Immature natural killer cell (primary cell): ENCODE results near the gene RCC2. TPM values are rescaled to one million over a fixed set of nuclear protein-coding genes. Genes with fewer than 3 reads are reported as not detected.

Experiments
- DNase-seq, 3 donors: peaks; one replicate each; pipeline ENCODE4 v3.0.0; 2022; ENCODE audit warnings: mixed read lengths in 1 of 3
- H3K27ac Mint-ChIP-seq, 6 donors: one replicate each; pipeline ENCODE4 v1.8.0; 2020; ENCODE audit warnings: mixed read lengths in 6 of 6, mild to moderate bottlenecking in 5 of 6, inconsistent platforms in 4 of 6, moderate library complexity in 3 of 6
- H3K27me3 Mint-ChIP-seq, 3 donors: one replicate each; pipeline ENCODE4 v1.8.0; 2020 to 2021; ENCODE audit warnings: low read depth in 3 of 3, mild to moderate bottlenecking in 3 of 3, mixed read lengths in 3 of 3, moderate library complexity in 3 of 3, inconsistent platforms in 1 of 3
- H3K36me3 Mint-ChIP-seq, 3 donors: one replicate each; pipeline ENCODE4 v1.8.0; 2020; ENCODE audit warnings: mixed read lengths in 3 of 3, inconsistent platforms in 2 of 3, mild to moderate bottlenecking in 2 of 3
- H3K4me1 Mint-ChIP-seq, 2 donors: one replicate each; pipeline ENCODE4 v1.8.0; 2020; ENCODE audit warnings: inconsistent platforms in 2 of 2, mild to moderate bottlenecking in 2 of 2, mixed read lengths in 2 of 2, moderate library complexity in 1 of 2
- H3K4me3 Mint-ChIP-seq, 5 donors: one replicate each; pipeline ENCODE4 v1.8.0; 2020; ENCODE audit warnings: mild to moderate bottlenecking in 5 of 5, mixed read lengths in 5 of 5, inconsistent platforms in 3 of 5, moderate library complexity in 3 of 5
- H3K9me3 Mint-ChIP-seq, 6 donors: one replicate each; pipeline ENCODE4 v1.8.0; 2020; ENCODE audit warnings: mild to moderate bottlenecking in 6 of 6, mixed read lengths in 6 of 6, inconsistent platforms in 4 of 6, moderate library complexity in 3 of 6
- polyA plus RNA-seq, 3 donors: library from polyadenylated mRNA; unstranded; fragments of 300-500 nt; fragmentation: Illumina TruSeq; gene quantifications; one replicate each; pipeline ENCODE4 v1.2.3, GENCODE V29; 2021

Gene RCC2
- polyA plus RNA-seq, 3 donors from 2014 or later, result 22.8 to 35.5 (median 28.1) TPM

DNA sequence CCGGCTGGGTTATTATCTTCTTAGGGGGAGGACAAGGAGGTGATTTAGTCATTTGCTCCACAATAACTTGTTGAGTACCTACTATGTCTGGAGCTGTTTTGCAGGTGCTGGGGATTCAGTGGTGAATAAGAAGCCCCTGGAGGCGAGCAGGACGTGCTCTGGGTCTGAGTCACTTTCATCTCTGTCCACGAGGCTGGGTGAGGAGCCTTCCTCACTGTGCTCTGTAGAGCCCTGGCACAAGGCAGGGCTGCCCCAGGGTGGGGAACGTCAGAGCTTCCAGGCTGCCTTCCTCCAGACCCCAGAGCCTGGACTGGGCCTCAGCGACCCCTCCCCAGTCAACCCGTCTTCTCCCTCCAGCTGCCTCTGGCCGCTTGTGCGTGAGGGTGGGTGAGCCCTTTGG lies 70.0 kb downstream of the RCC2 start:
- DNase-seq, result no peak
- Mint-ChIP-seq H3K9me3 (no peaks in the 10 kb centered on the region), H3K27ac (no peak overlapping the region), H3K4me3 (no peak overlapping the region), H3K27me3 (peaks cover 0 to 5% (median 2%) of the 10 kb centered on the region in 3 donors), H3K4me1 (no peaks in the 10 kb centered on the region), H3K36me3 (no peaks in the 10 kb centered on the region)

DNA sequence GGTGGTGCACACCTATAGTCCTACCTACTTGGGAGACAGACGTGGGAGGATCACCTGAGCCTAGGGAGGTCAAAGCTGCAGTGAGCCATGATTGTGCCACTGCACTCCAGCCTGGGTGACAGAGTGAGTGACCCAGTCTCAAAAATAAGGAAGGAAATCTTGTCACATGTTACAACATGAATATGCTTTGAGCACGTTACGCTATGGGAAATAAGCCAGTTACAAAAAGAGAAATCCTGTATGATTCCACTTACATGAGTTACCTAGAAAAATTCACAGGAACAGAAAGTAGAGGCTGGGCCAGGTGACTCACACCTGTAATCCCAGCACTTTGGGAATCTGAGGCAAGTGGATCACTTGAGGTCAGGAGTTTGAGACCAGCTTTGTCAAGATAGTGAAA lies 74.2 kb downstream of the RCC2 start:
- Mint-ChIP-seq H3K9me3 (no peaks in the 10 kb centered on the region), H3K4me1 (no peaks in the 10 kb centered on the region)

DNA sequence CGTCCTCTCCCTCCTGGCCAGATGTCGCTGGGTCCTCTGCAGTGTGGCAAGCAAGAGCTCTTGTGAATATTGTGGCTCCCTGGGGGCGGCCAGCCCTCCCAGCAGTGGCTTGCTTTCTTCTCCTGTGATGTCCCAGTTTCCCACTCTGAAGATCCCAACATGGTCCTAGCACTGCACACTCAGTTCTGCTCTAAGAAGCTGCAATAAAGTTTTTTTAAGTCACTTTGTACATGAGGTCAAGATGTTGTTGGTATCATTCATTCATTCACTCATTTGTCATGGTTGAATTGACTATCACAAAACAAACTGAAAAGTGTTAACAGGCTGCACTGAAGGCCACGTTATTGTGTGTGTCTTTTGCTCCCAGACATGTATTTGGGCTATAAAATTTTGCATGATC lies 75.7 kb downstream of the RCC2 start:
- H3K36me3 Mint-ChIP-seq, result no peaks in the 10 kb centered on the region
- H3K27ac Mint-ChIP-seq, result no peak overlapping the region
- DNase-seq, result no peak
- peaks cover 0 to 5% (median 4%) of the 10 kb centered on the region in 3 donors for H3K27me3 Mint-ChIP-seq
- no peaks in the 10 kb centered on the region for H3K4me1 Mint-ChIP-seq
- H3K4me3 Mint-ChIP-seq, result no peak overlapping the region
- no peaks in the 10 kb centered on the region for H3K9me3 Mint-ChIP-seq

More for the DNA sequence above, 74.2 kb downstream of the RCC2 start:
- peaks cover 0 to 5% (median 2%) of the 10 kb centered on the region in 3 donors for H3K27me3 Mint-ChIP-seq
- H3K27ac Mint-ChIP-seq, result no peak overlapping the region
- no peak for DNase-seq
- H3K4me3 Mint-ChIP-seq, result no peak overlapping the region
- H3K36me3 Mint-ChIP-seq, result no peaks in the 10 kb centered on the region

DNA sequence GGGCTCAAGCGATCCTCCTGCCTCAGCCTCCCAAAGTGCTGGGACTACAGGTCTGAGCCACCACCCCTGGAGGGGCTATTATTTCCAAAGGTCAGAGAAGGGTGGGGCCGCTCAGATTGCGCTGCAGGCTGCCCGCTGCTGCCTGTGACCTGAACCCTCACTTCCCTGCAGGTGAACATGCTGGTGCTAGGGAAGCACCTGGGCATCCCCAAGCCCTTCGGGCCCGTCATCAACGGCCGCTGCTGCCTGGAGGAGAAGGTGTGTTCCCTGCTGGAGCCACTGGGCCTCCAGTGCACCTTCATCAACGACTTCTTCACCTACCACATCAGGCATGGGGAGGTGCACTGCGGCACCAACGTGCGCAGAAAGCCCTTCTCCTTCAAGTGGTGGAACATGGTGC lies 76.1 kb downstream of the RCC2 start:
- Mint-ChIP-seq H3K27ac (no peak overlapping the region), H3K36me3 (no peaks in the 10 kb centered on the region), H3K9me3 (no peaks in the 10 kb centered on the region)

DNA sequence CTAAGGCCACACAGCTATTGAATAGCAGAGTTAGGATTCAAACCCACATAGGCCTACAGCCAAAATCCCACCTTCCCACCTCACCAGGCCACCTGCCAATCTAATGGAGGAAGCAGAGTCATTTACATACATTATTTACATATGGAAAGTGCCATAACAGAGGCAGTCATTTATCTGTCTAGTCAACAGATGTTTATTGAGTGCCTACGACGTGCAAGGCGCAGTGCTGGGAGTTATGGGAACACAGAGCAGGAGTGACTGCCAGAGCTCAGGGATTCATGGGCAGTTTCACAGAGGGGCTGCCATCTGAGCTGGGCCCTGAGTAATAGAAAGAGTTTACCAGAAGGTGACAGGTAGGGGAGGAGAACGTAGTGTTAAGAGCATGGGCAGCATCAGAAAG lies 77.8 kb downstream of the RCC2 start:
- DNase-seq, result no peak
- H3K4me1 Mint-ChIP-seq, result peaks cover 0 to under 1% of the 10 kb centered on the region in 2 donors
- H3K27me3 Mint-ChIP-seq, result peaks cover 0 to 6% (median 4%) of the 10 kb centered on the region in 3 donors
- no peaks in the 10 kb centered on the region for H3K9me3 Mint-ChIP-seq
- H3K27ac Mint-ChIP-seq, result no peak overlapping the region
- no peaks in the 10 kb centered on the region for H3K36me3 Mint-ChIP-seq
- H3K4me3 Mint-ChIP-seq, result no peak overlapping the region

More for the DNA sequence above, 76.1 kb downstream of the RCC2 start:
- Mint-ChIP-seq H3K4me3 (no peak overlapping the region), H3K27me3 (peaks cover 0 to 5% (median 4%) of the 10 kb centered on the region in 3 donors), H3K4me1 (no peaks in the 10 kb centered on the region)
- DNase-seq, result no peak

DNA sequence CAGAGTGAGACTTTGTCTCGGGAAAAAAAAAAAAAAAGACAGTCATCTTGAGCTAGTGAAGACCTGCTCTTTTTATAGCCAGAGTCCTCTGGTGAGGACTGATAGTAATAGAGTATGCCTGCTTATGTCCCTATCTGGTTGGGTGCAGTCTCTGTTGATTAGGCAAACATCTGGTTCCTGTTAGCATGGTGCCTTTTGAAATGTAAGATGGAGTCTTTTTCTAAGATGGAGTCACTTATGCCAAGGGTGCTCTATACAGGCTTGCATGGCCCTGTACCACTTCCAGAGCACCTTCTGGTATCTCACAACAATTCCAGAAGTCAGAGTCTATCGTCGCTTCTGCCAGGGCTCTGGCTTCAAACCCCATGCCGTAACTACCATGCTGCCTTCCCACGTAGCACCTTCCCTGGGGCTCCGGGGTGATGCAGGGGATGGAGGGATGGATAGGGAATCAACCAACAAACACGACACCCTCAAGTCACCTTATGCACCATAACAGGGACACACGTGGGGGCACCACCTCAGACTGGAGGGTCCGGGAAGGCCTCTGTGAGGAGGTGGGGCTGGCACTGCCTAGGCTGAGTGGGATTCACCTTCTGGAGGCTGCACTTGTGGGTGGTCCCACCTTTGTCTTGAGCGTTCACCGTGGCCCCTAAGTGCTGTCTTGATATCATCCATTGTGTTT lies 79.1 kb downstream of the RCC2 start:
- Mint-ChIP-seq H3K4me1 (peaks cover 0 to 7% of the 10 kb centered on the region in 2 donors), H3K4me3 (no peak overlapping the region)

DNA sequence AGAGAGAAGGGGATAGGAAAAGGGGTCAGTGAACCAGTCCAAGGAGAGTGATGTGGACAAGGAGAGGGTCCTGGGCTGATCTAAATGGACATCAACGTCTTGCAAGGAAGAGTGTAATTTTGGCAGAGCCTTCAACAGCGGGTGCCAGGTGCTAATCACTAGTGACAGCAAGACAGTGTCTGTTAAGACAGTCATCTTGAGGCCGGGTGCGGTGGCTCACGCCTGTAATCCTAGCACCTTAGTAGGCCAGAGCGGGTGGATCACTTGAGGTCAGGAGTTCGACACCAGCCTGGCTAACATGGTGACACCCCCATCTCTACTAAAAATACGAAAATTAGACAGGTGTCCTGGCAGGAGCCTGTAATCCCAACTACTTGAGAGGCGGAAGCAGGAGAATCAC lies 79.7 kb downstream of the RCC2 start:
- Mint-ChIP-seq H3K4me3 (no peak overlapping the region), H3K27ac (no peak overlapping the region), H3K9me3 (no peaks in the 10 kb centered on the region), H3K27me3 (peaks cover 0 to 5% (median 4%) of the 10 kb centered on the region in 3 donors), H3K4me1 (peaks cover 0 to 7% of the 10 kb centered on the region in 2 donors), H3K36me3 (no peaks in the 10 kb centered on the region)
- no peak for DNase-seq

More for the DNA sequence above, 79.1 kb downstream of the RCC2 start:
- Mint-ChIP-seq H3K9me3 (no peaks in the 10 kb centered on the region), H3K27ac (no peak overlapping the region), H3K27me3 (peaks cover 0 to 5% (median 4%) of the 10 kb centered on the region in 3 donors), H3K36me3 (no peaks in the 10 kb centered on the region)
- no peak for DNase-seq

DNA sequence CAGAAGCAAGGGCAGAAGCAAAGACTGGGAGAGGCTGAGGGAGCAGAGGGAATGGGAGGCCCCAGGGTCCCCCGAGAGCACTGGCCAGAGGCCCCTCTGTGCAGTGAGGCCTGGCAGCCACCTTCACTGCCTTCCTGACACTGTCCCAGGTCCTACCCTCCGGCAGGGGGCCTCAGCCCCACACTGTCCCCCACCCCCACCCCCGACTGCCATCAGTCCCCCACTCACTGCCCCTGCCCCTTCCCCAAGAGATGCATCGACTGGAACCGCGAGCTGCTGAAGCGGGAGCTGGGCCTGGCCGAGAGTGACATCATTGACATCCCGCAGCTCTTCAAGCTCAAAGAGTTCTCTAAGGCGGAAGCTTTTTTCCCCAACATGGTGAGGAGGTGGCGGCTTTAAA lies 80.4 kb downstream of the RCC2 start:
- H3K4me3 Mint-ChIP-seq, result no peak overlapping the region
- DNase-seq, result no peak
- H3K4me1 Mint-ChIP-seq, result peaks cover 0 to 7% of the 10 kb centered on the region in 2 donors
- H3K27ac Mint-ChIP-seq, result no peak overlapping the region
- peaks cover 0 to 6% (median 4%) of the 10 kb centered on the region in 3 donors for H3K27me3 Mint-ChIP-seq
- H3K36me3 Mint-ChIP-seq, result no peaks in the 10 kb centered on the region
- no peaks in the 10 kb centered on the region for H3K9me3 Mint-ChIP-seq

DNA sequence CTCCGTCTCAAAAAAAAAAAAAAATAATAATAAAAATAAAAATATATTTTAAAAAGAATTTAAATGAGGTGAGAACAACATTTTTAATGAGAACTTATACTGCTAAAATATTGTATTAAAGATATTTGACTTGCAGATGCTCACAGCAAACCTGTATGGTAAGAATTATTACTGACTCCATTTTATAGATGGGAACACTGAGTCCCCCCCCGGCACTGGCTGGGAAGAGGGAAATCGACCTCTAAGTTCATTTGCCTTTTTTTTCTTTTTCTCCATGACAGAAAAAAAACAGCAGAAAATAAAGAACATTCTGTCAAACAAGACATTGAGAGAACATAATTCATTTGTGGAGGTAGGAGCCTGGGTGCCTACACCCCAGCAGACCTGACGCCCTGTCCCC lies 80.9 kb downstream of the RCC2 start:
- Mint-ChIP-seq H3K27ac (no peak overlapping the region), H3K4me3 (no peak overlapping the region), H3K36me3 (no peaks in the 10 kb centered on the region), H3K4me1 (peaks cover 0 to 7% of the 10 kb centered on the region in 2 donors), H3K9me3 (no peaks in the 10 kb centered on the region), H3K27me3 (peaks cover 0 to 6% (median 1%) of the 10 kb centered on the region in 3 donors)
- no peak for DNase-seq

Other genes starting within 250 kb of the RCC2 start
- not detected for gene PADI1, start 234.5 kb downstream of the RCC2 start, polyA plus RNA-seq
- gene PADI3, start 190.6 kb downstream of the RCC2 start, polyA plus RNA-seq, result not detected
- 1 to 10 TPM; 1.4 to 5.1 (median 3.0) TPM for gene PADI4, start 131.5 kb downstream of the RCC2 start, polyA plus RNA-seq
- gene PADI6, start 67.5 kb downstream of the RCC2 start, polyA plus RNA-seq, result 1 to 10 TPM in 1 of 3 donors, under 1 TPM in 2; 0.71 to 1.8 (median 0.92) TPM
- under 1 TPM in 2 of 3 donors, not detected in 1; 0.17 to 0.20 TPM for gene ARHGEF10L, start 100.0 kb upstream of the RCC2 start, polyA plus RNA-seq